ENCODE results near the gene ASTN2. TPM values are rescaled to one million over a fixed set of nuclear protein-coding genes. Genes with fewer than 3 reads are reported as not detected.
"Not testable (repeated sequence)": the region's sequence is repeated elsewhere in the genome, so short reads cannot be mapped to it uniquely, and the experiment has no call there.

The ASTN2 gene
- total RNA-seq, 1 donor from 2014 or later, result 9.7 TPM

DNA sequence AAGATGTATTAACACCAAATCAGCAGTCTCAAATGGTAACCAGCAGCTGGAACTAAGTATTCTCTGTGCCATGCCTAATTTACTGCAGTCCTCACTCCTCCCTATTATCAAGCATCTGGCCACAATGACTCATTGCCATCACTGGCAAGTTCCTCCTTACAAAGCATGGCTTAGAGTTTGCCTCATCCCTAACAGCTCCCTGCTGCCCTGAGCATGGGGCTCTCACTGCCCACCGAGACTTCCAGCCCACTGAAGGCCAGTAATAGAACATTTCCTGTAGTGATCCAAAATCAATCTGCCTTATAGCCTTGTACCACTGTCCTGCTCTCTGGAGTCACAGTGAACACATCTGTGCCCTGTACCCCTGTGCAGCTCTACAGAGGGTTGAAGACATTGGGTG lies 939.7 kb downstream of the ASTN2 start:
- no peak for DNase-seq

DNA sequence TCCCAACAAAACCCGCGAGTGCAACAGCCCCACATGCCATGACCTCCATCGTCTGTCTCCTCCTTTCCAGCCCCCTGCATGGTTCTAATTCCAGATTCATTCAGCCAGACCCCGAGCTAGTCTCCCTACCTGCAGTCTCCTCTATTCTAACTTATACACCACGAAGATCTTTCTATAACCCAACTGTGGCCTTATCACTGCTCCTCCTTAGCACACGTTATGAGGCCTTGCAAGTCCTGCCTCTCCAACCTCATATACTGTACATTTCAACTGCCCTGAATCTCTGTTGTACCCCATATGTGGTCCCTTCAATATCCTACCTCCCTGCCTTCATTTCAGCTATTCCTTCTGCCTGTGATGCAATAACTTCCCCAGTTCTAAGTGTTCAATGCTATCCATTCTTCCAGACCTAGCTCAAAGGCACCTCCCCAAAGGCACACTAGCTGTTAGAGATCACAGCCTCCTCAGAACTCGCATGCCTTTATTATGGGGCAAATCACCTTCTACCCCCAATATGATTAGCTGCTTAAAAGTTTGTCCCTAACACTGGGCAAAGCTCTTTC lies 942.8 kb downstream of the ASTN2 start:
- no peak for DNase-seq

DNA sequence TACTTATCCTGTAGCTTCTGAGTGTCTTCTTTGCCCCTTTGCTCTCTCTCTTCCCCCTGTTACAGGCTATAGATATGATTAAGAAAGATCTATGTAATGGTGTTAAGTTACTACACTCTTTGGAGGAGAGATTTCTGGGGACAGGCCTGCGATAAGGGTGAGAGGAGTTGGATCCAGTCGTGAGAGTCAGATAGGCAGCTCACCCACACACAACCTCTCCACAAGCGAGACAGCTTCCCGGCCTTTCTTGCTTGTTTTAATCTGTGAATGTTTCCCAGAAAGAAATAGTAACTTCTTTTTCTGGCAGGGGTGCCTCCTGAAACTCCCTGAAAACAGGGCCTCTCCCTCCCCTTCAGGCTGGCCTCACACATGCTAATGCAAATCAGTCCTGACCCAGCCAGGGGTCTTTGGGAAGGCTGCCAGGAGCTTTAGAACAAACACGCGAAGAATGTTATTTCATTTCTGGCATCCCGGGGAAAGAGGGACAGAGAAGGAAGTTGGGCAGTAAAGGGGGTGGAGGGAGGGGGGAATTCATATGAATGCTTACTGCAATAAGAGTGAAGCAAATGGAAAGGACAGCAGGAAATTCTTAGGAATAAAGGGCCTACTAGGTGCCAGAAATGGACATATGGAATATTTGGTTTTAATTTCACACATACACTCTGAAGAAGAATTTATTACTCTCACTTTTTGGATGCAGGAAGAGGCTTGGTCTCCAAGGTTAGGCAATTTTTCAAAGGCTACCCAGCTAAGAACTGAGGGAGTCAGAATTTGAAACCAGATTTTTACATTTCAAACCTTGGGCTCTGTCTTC lies 943.6 kb downstream of the ASTN2 start:
- DNase-seq, result no peak

DNA sequence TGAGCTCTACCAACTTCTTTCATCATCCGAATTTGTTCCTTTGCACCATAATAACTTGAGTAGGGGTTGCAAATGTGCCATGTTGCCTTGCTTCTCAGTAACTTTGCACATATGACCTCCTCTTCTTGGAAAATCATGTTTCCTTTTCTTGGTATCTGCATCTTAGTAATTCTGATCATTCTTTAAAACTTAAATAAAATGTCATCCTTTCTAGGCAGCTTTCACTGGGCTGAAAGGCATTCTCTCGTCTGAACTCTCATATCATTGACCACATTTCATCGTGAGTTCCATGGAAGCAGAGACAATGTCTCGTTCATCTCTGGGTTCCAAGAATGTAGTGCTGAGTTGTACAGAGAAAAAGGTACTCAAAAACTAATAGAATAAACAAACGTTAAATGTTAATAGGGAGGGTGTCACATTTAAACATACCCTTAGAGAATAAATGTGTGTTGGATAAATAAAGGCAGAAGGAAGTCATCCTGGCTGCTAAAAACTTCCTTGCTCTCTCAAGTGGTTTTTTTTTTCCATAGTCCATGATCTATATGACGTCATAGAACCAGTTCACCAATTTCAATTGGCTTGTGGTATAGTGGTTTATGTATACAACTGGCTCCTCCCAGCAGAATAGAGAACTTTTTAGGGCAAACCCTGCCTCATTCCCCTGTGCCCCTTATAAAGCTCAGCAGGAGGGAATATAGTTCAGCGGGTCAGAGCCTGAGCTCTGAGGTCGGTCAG lies 945.9 kb downstream of the ASTN2 start:
- DNase-seq, result no peak

DNA sequence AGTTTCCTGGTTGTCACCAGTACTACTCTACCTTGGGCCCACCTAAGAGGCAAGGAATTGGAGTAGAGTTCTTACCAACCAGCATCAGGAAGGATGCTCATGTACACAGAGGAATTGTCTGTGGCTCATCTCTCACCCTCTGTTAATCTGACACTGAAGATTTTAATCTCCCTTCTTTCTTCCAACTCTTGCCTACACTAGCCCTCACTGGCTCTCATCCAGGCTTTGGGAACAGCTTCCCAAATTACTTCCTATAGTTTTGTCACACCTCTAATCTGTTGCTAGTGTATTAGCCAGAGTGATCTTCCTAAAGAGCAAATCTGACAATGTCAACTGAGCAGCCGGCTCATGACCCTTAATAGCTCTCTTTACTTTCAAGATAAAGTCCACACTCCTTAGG lies 946.5 kb downstream of the ASTN2 start:
- DNase-seq, result no peak

DNA sequence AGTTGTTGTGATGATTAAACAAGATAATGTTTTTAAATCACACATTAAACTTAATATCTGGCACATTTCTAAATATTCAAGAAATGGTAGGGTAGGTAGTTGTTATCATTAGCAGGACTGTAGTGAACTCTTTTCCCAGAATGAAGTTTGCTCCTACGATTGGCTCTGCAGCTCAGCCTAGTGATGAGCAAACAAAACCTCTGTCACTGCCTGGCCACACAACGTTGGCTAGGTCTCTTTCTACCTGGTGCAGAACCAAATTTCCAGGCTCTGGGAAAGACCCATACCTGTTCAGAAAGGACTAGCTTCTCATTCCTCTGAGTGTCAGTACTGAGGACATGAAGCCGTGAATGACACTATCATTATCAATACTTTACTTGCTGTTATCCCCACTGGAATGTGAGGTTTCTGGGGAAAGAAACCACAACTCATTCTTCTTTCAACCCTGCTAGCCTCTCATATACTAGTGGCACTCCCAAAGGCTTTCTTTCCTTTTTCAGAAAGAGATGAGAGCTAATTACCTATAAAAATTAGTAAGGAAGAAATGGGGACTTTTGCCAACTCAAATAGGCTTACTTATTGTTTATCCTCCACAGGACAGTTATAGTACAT lies 947.0 kb downstream of the ASTN2 start:
- DNase-seq, result no peak

DNA sequence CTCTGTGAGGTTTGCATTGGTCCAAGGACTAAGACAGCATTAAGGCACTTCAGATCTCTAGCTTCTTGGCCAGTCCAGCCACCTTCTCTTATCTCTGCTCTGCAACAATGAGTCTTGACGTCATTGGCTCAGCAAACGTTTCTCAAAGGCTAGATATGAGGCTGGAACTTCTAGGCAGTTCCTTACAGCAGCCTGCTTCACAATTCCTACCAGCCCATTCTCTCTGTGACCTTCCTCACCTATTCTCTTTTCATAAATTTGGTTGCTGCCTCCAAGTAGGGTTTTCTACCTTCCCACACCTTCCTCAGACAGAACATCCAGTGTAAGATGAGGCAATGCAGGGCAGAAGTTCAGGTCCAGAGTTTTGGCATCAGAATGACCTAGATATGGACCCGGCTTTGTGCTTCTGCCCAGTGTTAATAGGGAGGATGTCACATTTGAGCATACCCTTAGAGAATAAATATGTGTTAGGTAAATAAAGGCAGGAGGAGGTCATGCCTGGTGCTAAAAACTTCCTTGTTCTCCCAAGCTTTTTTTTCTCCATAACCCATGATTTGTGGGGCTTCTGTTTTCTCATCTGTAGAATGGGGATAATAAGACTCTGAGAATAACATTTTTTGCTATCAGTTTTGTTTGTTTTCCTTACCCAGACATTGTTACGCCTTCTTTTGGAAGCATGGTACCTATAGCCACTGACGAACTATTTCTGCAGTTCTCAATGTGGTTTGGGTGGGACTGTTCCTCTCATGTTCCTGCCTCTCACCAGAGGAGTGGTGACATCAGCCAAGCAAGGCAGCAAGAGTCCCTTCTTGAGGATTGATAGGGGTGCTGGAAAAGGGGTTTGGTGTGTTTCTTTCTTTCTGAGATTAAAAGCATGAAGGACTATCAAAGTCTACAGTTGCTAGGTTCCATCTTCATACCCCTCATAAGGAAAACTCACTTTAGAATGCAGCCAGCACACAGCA lies 948.3 kb downstream of the ASTN2 start:
- no peak for DNase-seq

DNA sequence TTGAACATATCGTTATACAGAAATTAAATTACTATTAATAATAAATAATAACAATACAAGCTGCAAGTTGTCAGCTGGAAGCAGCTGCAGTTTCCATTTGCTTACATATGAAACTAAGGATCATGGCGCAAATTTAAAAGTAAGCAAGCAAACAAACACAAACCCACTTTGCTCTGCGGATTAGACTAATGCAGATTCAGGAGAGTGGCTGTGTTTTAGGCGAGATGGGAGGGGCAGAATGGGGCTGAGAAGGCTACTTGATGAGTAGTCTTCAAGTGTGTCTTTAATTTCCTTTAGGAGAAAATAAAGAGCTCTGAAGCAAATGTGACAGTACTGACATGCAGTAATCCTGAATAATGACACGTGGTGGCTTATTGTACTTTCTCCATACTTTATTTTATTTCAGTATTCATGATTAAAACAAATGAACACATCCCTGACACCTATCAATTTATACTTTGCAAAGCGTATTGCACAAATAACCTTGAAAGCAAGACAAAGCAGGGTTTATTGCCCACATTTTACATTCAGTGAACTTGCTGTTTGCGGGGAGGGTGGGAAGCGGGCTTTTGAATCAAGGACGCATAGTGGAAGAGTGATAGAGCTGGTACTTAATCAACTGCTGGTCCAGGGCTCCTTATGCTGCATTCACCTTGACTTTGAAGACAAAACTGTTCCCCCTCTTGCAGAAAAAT lies 949.1 kb downstream of the ASTN2 start:
- DNase-seq, result no peak

DNA sequence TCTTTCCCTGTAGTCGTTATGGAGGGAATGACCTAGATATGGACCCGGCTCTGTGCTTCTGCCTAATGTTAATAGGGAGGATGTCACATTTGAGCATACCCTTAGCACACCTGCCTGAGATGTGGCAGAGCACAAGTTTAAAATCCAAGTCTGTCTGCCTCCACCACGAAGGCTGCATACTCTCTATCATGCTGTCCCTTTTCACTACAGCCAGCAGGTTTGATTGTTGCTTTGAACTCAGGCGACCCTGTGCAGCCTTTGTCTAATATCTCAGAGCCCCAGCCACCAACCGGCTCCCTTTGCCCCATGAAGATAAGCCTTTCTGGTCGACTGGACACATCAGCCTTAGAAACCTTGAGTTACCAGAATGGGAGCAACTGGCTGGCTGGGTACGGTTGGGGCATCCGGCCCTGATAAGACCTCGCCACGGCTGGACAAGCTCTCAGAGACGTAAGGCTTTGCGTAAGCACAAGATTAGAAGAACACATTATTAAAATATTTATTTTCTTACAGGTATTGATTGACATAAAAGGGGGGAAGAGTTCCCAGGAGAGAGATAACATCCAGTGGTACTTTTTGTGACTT lies 949.8 kb downstream of the ASTN2 start:
- DNase-seq, result no peak

DNA sequence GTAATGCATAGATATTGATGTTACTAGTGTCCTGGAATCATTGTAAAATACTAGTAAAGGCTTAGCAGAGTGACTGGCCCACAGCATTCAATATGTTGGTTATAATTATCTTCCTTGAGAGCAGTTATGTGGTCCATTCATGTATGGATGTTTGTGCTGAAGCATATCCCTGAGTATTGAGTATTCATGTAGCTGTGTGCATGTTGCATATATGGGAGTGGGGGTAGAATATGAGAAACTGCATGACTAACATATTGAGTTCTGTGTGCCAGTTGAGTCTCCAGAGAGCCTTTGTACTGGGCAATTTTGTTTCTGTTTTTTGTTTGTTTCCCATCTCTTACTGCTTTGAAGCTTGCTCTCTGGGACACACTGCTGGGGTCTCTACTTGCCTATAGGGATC lies 950.4 kb downstream of the ASTN2 start:
- no peak for DNase-seq

DNA sequence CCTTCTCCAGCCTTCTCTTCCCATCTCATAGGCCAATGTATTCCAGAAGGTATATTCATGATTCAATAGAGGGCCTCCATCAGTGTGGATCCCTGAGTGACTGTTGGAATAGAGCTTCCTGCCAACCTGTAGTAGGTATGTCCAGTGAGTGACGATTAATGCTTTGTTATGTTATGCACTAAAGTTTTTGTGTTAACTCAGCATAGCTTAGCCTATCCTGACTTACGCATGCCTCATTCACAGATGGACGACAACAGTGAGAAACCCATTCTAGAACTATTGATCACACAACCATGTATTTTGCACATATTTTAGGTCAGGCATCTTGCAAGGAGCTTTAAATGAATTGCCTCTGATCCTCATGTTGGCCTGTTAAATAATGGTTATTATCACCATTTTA lies 953.2 kb downstream of the ASTN2 start:
- no peak for DNase-seq

DNA sequence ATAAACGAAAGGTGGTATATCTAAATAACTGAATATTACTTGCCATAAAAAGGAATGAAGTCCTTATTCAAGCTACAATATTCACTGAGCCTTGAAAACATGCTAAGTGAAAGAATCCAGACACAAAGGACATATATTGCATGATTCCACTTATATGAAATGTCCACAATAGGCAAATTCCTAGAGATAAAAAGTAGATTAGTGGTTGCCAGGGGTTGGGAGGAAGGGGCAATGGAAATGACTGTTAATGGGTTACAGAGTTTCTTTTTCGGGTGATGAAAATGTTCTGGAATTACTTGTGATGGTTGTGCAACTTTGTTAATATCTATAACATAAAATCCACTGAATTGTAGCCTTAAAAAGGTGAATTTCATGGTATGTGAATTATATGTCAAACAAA lies 954.8 kb downstream of the ASTN2 start:
- DNase-seq, result no peak

DNA sequence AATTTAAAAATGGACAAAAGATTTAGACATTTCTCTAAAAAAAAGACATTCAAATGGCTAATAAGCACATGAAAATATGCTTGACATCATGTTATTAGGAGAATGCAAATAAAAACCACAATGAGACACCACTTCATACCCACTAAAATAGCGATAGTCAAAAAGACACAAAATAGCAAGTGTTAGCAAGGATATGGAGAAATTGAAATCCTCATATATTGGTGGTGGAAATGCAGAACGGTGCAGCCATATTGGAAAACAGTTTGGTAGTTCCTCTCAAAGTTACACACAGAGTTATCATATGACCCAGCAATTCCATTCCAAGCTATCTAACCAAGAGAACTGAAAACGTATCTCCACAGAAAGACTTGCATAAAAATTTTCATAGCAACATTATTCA lies 955.3 kb downstream of the ASTN2 start:
- DNase-seq, result no peak

DNA sequence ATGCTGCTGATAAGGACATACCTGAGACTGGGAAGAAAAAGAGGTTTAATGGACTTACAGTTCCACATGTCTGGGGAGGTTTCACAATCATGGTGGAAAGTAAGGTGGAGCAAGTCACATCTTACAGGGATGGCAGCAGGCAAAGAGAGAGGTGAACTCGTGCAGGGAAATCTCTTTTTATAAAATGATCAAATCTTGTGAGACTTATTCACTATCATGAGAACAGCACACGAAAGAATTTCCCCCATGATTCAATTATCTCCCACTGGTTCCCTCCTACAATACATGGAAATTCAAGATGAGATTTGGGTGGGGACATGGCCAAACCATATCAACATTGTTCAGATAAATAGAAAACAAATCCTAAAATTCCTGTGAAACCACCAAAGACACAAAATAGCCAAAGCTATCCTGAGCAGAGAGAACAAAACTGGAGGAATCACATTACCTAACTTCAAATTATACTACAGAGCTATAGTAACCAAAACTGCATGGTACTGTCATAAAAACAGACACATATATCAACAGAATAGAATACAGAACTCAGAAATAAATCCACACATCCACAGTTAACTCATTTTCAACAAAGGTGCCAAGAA lies 958.3 kb downstream of the ASTN2 start:
- DNase-seq, result no peak

DNA sequence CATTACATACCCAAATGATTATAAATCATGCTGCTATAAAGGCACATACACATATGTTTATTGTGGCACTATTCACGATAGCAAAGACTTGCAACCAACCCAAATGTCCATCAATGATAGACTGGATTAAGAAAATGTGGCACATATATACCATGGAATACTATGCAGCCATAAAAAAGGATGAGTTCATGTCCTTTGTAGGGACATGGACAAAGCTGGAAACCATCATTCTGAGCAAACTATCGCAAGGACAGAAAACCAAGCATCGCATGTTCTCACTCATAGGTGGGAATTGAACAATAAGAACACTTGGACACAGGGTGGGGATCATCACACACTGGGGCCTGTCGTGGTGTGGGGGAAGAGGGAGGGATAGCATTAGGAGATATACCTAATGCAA lies 960.3 kb downstream of the ASTN2 start:
- DNase-seq, result not testable (repeated sequence)

DNA sequence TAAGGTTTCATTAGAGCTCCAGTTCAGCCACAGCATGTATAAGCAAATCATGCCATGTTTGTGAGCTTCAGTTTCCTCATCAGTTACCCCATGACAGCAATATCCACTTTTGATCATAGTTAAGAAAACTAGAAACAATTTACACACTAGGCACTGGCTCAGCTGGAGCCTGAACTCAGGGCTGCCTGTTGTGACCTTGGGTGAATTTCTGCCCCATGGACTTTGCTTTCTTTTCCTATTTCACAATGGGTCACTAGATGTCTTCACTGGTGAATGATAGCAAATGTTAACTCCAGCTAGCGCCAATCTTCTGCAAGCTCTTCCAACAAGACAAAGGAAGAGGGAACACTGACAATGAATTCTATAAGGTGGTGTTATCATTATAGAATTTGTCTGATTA lies 961.1 kb downstream of the ASTN2 start:
- no peak for DNase-seq

DNA sequence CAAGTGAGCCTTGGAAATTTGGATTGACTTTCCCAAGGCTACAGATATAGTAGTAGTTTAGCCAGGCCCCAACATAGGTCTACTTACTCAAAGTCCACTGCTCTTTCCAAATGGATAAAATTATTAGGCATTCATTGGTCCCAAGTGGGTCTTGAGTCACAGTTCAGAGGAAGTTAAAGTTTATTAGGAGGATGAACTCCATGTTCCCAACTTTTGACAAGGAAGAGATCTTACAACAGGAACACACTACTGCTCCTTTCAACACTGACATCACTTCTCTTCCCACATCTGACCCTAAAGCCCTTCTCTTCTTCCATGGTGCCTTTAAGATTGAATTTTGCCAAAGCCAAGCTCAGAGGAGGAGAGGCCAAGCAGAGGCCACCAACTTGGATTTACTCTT lies 962.2 kb downstream of the ASTN2 start:
- DNase-seq, result no peak

DNA sequence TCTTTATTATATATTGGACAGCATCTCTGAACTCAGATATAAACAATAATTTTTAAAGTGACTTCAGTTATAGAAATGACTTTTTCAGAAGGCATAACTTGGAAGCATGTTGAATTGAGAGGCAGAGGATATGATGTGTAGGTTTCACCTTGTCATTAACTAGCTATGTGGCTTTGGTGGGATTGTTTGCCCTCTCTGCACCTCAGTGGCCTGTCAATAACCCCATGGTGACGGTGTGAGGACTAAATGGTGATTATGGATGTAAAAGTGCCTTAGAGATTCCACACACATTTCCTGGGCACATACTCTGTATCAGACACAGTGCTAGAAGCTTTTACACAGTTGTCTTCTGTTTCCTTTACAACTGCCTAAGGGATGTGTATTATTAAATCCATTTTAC lies 962.6 kb downstream of the ASTN2 start:
- no peak for DNase-seq

DNA sequence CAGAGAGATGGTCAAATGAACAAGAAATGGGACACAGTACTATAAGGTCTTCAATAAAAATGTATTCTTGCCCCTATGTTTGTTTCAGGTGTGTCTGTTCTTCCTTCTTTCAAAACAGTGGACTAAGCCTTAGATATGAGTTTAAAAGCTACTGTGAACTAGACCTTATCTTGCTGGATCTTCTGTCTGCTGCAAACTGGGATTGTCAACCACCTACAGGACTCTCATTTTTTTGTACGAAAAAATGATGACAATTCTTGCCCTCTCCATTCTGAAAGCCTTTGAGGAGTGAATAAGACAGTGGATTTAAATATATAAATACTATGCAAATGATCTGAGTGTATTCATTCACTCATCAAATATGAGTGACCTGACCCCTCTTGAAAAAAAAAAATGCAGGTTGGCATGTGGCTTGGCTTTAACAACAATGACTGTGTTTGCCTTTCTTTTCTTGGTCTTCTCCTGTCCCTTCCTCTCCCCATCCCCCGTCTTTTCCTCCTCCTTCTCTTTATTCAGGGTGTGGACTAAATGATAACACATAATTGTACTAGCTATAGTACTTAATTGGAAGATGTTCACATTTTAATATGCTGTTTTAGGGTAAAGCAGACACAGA lies 963.2 kb downstream of the ASTN2 start:
- no peak for DNase-seq
